ENCODE data around the gene PRSS3. TPM values are rescaled to one million over a fixed set of nuclear protein-coding genes. Genes with fewer than 3 reads are reported as not detected.

PRSS3 gene
- total and polyA plus RNA-seq, 10 of the 15 experiments (the other 5 are each of a cell fraction or from before 2014, with no cell fraction given) = 0.54 TPM; not detected in 9

GRCh38 chr9:33816327-33817252 is 21.2 kb downstream of the PRSS3 start, which contains the start of gene UBE2R2:
Gene UBE2R2, plus strand, starts transcription at chr9:33817160. Its CDS starts 598 bp downstream, at chr9:33817758.
- TSS peak; percentile 94 for BruUV-seq (replicated peaks)
- DNase-seq (ENCODE audit: low read depth, low spot score) (peak; percentile 85), ATAC-seq (peak; percentile 71), FAIRE-seq (no peak)
- ChIA-PET RAD21 (ENCODE audit: unreplicated experiment) (interaction anchor here (0.8 to 5.2 kb wide), 4 partner anchors 18 to 87 kb away, joined by 3 to 66 read pairs (median 8); no protein-coding TSS in a partner anchor), POLR2A (interaction anchor here (0.6 to 1.0 kb wide), 4 partner anchors 11 to 42 kb away, joined by 3 to 7 read pairs (median 3); no protein-coding TSS in a partner anchor), CTCF (interaction anchor here (1.2 to 6.5 kb wide), 5 partner anchors 20 to 257 kb away, joined by 3 to 128 read pairs (median 43); no protein-coding TSS in a partner anchor), SMC1A (ENCODE audit: uncharacterized antibody, unreplicated experiment) (interaction anchor here (0.8 to 1.1 kb wide), 2 partner anchors 13 to 69 kb away, joined by 3 to 4 read pairs; no protein-coding TSS in a partner anchor)
- no peaks in the 10 kb centered on the region for H3K9me3 ChIP-seq (replicated peaks; ENCODE audit: control insufficient read depth, insufficient read depth, low read length)
- peak within 1 kb of the TSS; percentile 90 for H2AFZ ChIP-seq (ENCODE audit: control insufficient read depth, low read depth, low read length)
- H3K4me2 ChIP-seq (ENCODE audit: control insufficient read depth, insufficient read depth) = peak within 1 kb of the TSS; percentile 82
- H3K36me3 ChIP-seq (ENCODE audit: control insufficient read depth in 2 of 2, insufficient read depth in 2 of 2, low read length in 1 of 2) = no peaks in the 10 kb centered on the region
- H3K4me3 ChIP-seq = peak within 1 kb of the TSS; percentile 95
- intact Hi-C loops (cut with micrococcal nuclease; ENCODE audit: unreplicated experiment) = no loop called here
- H4K20me1 ChIP-seq (ENCODE audit: control insufficient read depth, insufficient read depth) = no peaks in the 10 kb centered on the region
- peaks cover 45% of the 10 kb centered on the region for H3K79me2 ChIP-seq (ENCODE audit: control insufficient read depth, insufficient read depth, low read length)
- H3K27ac ChIP-seq (ENCODE audit: control insufficient read depth, insufficient read depth) = peak within 1 kb of the TSS; percentile 95
- peak within 1 kb of the TSS; percentile 94 for H3K9ac ChIP-seq (ENCODE audit: control insufficient read depth, insufficient read depth, low read length)
- in situ Hi-C loops (cut with MboI) = no loop called here
- no peaks in the 10 kb centered on the region for H3K27me3 ChIP-seq (replicated peaks in 1 of 2; ENCODE audit: control insufficient read depth in 2 of 2, insufficient read depth in 2 of 2, low read length in 1 of 2)
- H3K4me1 ChIP-seq (ENCODE audit: control insufficient read depth, insufficient read depth, low read length) = peaks cover 11% of the 10 kb centered on the region
- WGBS (ENCODE audit: insufficient coverage, insufficient replicate concordance, low lambda C conversion rate, missing lambda C conversion rate) = 5% methylated on average over 28 of the region's 66 CpGs
- TF ChIP-seq FOS (IDR thresholded peaks at IDR 0.05; ENCODE audit: borderline replicate concordance, extremely low read depth, insufficient read length) (no peak), GABPA (IDR thresholded peaks at IDR 0.05; ENCODE audit: low read depth) (no peak), HCFC1 (IDR thresholded peaks at IDR 0.05; ENCODE audit: low read length) (no peak), POU2F2 (IDR thresholded peaks at IDR 0.05; ENCODE audit: borderline replicate concordance, low read depth, low read length) (peak; percentile 54; the same call in 1 of the 3 replicates), ZBTB40 (IDR thresholded peaks at IDR 0.05; ENCODE audit: borderline replicate concordance) (no peak), NFXL1 (IDR thresholded peaks at IDR 0.05; ENCODE audit: borderline replicate concordance) (no peak), IRF4 (IDR thresholded peaks at IDR 0.05; ENCODE audit: low read depth, low read length) (no peak), TCF3 (IDR thresholded peaks at IDR 0.05; ENCODE audit: borderline replicate concordance, insufficient read depth, low read depth, low read length) (no peak), SMAD5 (IDR thresholded peaks at IDR 0.05; ENCODE audit: low read depth) (peak; percentile 63; the same call in 1 of the 2 replicates), SMAD1 (IDR thresholded peaks at IDR 0.05; ENCODE audit: low read depth, partially characterized antibody) (no peak), FOXM1 (IDR thresholded peaks at IDR 0.05; ENCODE audit: low read depth, low read length) (no peak), BCL11A (IDR thresholded peaks at IDR 0.05; ENCODE audit: low read depth, low read length) (peak; percentile 27; the same call in 1 of the 2 replicates), ZNF207 (IDR thresholded peaks at IDR 0.05; ENCODE audit: borderline replicate concordance) (0 out of 2 replicates have a peak, but pooled peaks have one; percentile 41), ELK1 (IDR thresholded peaks at IDR 0.05; ENCODE audit: low read depth, low read length) (no peak), MAX (IDR thresholded peaks at IDR 0.05; ENCODE audit: low read depth, low read length) (peak; percentile 22), FOXK2 (IDR thresholded peaks at IDR 0.05) (no peak)

Measured in GM12878 (cell line).